SK-N-MC (cell line): ENCODE data around the gene SPTSSA.

Source experiments
- DNase-seq: peaks from one replicate; pipeline ENCODE4 v3.0.0-alpha.2; 2011; ENCODE audit warnings: low read depth, low spot score
- H3K27ac ChIP-seq: fragments of 200-600 bp; sonication (generic); 2 replicates; pipeline ENCODE4 v1.5.1; 2016; ENCODE audit warnings: mixed run types
- H3K36me3 ChIP-seq: fragments of 200-600 bp; sonication (generic); 2 replicates; pipeline ENCODE4 v1.6.1; 2017; ENCODE audit warnings: antibody characterized with exemption, low read length, mixed read lengths; ENCODE audit not compliant: insufficient read depth
- H3K4me3 ChIP-seq: fragments of 200-600 bp; sonication (generic); 2 replicates; pipeline ENCODE4 v1.5.1; 2016
- H3K9ac ChIP-seq: fragments of 200-600 bp; sonication (generic); 2 replicates; pipeline ENCODE4 v1.8.0; 2017; ENCODE audit warnings: mixed run types, mixed read lengths; ENCODE audit not compliant: insufficient read length
- H3K9me3 ChIP-seq: fragments of 200-600 bp; sonication (generic); 2 replicates; pipeline ENCODE4 v1.6.1; 2017; ENCODE audit warnings: low read depth, mild to moderate bottlenecking, antibody characterized with exemption, low read length, moderate library complexity, mixed read lengths
- EZH2 ChIP-seq: fragments of 200-600 bp; sonication (generic); IDR thresholded peaks from one replicate; pipeline ENCODE4 v1.6.1; 2017; ENCODE audit warnings: antibody characterized with exemption
- FOXP2 ChIP-seq: optimal IDR thresholded peaks from 2 replicates; pipeline ENCODE3; 2011; ENCODE audit warnings: mild to moderate bottlenecking, moderate library complexity; ENCODE audit not compliant: insufficient read depth; ENCODE audit errors: extremely low read length, control extremely low read depth
- POLR2AphosphoS5 ChIP-seq: IDR thresholded peaks from 2 replicates; pipeline ENCODE4 v1.6.1; 2012; ENCODE audit warnings: mild to moderate bottlenecking, low read depth, low read length, borderline replicate concordance

Gene SPTSSA

DNA sequence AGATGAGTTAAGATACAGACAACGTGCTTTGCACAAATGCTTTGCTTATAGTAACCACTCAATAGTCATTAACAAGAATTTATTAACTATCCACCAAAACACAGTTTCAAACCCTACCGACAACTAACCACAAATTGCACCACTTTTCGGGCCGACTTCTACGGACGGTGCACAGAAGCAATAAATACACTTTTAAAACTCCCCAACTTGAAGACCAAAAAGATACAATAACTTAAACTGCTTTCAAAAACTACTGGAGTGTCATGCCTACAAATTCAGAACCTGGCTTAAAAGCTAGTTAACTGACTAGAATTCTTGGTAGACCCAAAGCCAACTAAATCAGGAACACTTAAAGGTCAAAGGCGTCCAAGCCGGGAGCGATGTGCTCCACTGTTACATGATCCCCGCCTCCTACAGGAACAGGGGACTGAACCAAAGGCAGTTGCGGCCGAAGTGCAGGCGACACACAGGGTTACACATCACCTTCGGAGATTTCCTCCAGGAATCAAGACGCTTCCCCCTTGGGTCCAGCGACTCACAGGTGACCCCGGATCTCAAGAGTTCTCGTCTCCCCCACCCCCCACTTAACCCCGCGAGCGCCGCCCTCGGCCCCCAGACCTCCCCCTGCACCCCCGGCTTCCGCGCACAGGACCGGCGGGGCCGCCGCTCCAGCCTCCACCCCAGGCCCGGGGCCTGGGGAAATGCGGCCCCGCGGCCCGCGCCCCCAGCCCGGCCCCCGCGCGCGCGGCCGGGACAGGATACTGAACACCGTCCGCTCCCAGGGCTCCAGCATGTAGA lies 507 bp downstream of the SPTSSA start:
- no peak for TF ChIP-seq FOXP2
- no peak for TF ChIP-seq EZH2
- no peak for TF ChIP-seq POLR2AphosphoS5
- H3K36me3 ChIP-seq = no peaks in the 10 kb centered on the region
- peak overlapping the region; percentile 81 for H3K4me3 ChIP-seq
- no peaks in the 10 kb centered on the region for H3K9me3 ChIP-seq
- no peak for DNase-seq
- no peak overlapping the region for H3K27ac ChIP-seq
- H3K9ac ChIP-seq = peak overlapping the region; percentile 76

DNA sequence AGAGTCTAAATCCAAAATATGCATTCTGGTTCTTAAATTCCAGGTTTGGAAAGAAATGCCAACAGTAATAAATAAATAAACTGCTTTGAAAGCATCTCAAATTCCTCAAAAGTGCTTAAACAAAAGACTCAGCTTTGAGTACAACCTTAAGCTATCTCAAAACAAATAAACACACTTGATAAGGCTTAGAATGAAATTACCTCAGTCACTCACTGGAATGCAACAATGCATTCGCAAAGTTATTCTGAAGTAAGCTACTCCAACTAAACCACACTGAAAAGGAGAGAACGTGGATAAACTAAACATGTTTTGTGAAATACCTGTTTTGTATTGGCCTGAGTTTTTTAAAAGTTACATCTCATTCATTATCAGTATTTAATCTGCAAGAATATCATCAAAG lies 1.2 kb downstream of the SPTSSA start:
- Histone ChIP-seq H3K9ac (peak overlapping the region; percentile 76), H3K27ac (no peak overlapping the region), H3K9me3 (no peaks in the 10 kb centered on the region), H3K36me3 (peaks cover 2% of the 10 kb centered on the region; the same call in 1 of the 2 replicates), H3K4me3 (peak overlapping the region; percentile 81)
- no peak for TF ChIP-seq POLR2AphosphoS5
- TF ChIP-seq EZH2 = no peak
- TF ChIP-seq FOXP2 = no peak
- DNase-seq = no peak

- Histone ChIP-seq H3K4me3 (peak overlapping the region; percentile 81), H3K36me3 (peaks cover 2% of the 10 kb centered on the region; the same call in 1 of the 2 replicates), H3K9ac (peak overlapping the region; percentile 76), H3K9me3 (no peaks in the 10 kb centered on the region), H3K27ac (no peak overlapping the region)
- TF ChIP-seq EZH2 = no peak
- no peak for TF ChIP-seq FOXP2
- TF ChIP-seq POLR2AphosphoS5 = no peak
- DNase-seq = no peak
Measured at GRCh38 chr14:34460295-34460694, 1.7 kb downstream of the SPTSSA start.

GRCh38 chr14:34457186-34457585 lies 4.9 kb downstream of the SPTSSA start:
- H3K27ac ChIP-seq = no peak overlapping the region
- H3K36me3 ChIP-seq = peaks cover 2% of the 10 kb centered on the region; the same call in 1 of the 2 replicates
- DNase-seq = no peak
- no peak overlapping the region for H3K9ac ChIP-seq
- H3K9me3 ChIP-seq = no peaks in the 10 kb centered on the region
- no peak for TF ChIP-seq FOXP2
- TF ChIP-seq POLR2AphosphoS5 = no peak
- no peak for TF ChIP-seq EZH2
- no peak overlapping the region for H3K4me3 ChIP-seq

DNA sequence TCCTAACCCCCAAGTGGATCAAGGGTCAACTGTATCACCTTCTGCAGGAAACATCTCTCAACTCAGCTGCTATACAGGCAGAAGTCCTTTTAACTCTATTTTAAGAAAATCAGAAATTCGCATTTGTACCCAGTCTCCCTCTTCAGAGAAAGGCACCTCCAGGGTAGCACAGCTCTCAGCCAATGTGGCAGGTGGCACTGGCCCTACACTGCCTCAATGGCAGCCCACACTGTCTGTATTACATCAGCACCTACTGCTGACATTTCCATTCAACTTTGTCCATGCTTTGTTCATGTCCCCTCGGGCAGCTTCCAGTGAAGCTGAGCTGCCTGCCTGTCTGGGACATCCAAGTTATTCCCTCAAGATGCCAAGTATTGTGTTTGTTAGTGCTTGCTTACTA lies 8.8 kb downstream of the SPTSSA start:
- H3K9ac ChIP-seq = no peak overlapping the region
- H3K27ac ChIP-seq = no peak overlapping the region
- H3K9me3 ChIP-seq = no peaks in the 10 kb centered on the region
- DNase-seq = no peak
- no peak overlapping the region for H3K4me3 ChIP-seq
- H3K36me3 ChIP-seq = peaks cover 2% of the 10 kb centered on the region; the same call in 1 of the 2 replicates
- TF ChIP-seq EZH2 (no peak), POLR2AphosphoS5 (no peak), FOXP2 (no peak)

DNA sequence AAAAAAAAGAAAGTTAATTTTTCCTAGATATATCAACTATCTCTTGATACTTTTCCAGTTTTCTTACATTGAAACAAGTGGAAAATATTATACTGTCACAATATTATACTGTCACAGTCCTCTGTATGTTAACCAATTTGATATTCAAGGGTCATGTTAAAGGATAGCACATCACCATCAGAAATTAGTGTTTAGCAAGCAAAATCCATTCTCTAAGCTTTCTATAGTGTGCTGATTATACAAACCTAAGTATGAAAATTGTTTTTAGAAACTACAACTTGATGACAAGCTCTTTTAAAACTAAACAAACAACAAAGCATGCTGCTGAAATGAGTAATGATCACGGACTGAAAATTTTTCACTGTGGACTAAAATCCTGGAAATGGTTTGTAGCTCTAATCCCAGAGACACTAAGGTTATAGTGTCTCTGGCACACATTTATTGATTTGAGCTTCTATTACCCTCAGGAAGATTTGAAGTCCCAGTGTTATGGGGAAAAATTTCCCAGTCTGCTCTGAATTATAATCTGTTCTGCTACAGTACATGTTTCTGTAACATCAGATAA lies 9.7 kb downstream of the SPTSSA start:
- TF ChIP-seq POLR2AphosphoS5 = no peak
- no peak for TF ChIP-seq EZH2
- TF ChIP-seq FOXP2 = no peak
- no peak overlapping the region for H3K27ac ChIP-seq
- no peak overlapping the region for H3K9ac ChIP-seq
- H3K4me3 ChIP-seq = no peak overlapping the region
- peaks cover 2% of the 10 kb centered on the region; the same call in 1 of the 2 replicates for H3K36me3 ChIP-seq
- no peaks in the 10 kb centered on the region for H3K9me3 ChIP-seq
- no peak for DNase-seq

GRCh38 chr14:34450958-34451357 lies 11.1 kb downstream of the SPTSSA start:
- TF ChIP-seq FOXP2 (no peak), POLR2AphosphoS5 (no peak), EZH2 (no peak)
- Histone ChIP-seq H3K36me3 (no peaks in the 10 kb centered on the region; the same call in 1 of the 2 replicates), H3K4me3 (no peak overlapping the region), H3K9ac (no peak overlapping the region), H3K27ac (no peak overlapping the region), H3K9me3 (no peaks in the 10 kb centered on the region)
- DNase-seq = no peak

DNA sequence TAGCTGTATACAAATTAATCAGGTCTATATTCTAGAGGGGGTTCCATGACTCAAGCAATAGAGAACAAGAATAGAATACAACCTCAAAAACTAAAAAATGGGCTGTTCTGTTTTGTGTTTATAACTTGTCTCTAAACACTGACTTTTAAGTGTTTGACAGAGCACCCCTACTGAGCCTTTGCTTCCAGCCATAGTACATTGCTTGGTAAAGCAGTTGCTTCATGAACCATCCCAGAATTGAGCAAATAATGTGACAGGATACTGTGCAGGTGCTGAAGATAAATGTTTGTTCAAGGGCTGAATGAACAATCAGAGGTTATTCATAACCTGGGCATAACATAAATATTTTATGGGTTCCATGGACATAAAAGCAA lies 11.5 kb downstream of the SPTSSA start:
- TF ChIP-seq POLR2AphosphoS5 (no peak), FOXP2 (no peak), EZH2 (no peak)
- Histone ChIP-seq H3K36me3 (no peaks in the 10 kb centered on the region; the same call in 1 of the 2 replicates), H3K9me3 (no peaks in the 10 kb centered on the region), H3K27ac (no peak overlapping the region), H3K9ac (no peak overlapping the region), H3K4me3 (no peak overlapping the region)
- DNase-seq = no peak

DNA sequence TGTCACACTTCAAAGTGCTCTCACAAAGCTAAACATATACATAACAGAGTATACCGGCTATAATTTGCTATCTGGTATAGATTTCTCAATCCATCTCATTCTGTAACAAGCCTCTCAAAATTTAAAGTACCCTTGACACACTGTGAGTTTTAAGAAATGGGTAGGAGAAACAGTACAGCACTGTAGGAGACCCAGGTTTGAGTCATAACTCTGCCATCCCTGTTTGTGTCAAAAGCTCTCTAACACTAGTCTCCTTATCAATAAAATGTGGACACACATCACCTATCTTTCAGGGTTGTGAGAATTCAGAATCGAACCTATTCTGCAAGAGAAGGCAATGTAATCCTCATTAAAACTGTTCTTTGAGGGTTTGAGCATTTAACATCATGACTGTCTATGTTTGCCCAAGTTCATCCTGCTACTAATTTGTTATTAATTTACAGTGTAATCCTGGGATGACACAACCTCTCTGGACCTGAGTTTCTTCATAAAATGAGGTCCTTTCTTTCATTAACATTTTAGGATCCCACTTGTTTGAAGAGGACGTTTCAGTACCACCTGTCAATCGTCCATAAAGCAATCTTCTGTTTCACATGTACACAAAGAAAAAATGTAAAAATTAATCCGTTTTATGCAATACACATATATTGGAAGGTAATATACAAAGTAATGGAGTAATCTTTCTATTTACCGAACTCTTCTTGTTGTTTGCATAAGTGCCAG lies 12.1 kb downstream of the SPTSSA start:
- Histone ChIP-seq H3K36me3 (no peaks in the 10 kb centered on the region), H3K27ac (no peak overlapping the region), H3K4me3 (no peak overlapping the region), H3K9me3 (no peaks in the 10 kb centered on the region), H3K9ac (no peak overlapping the region)
- TF ChIP-seq POLR2AphosphoS5 = no peak
- no peak for TF ChIP-seq FOXP2
- no peak for TF ChIP-seq EZH2
- no peak for DNase-seq
